Measurements from ENCODE around the gene ITGB3.

GRCh38 chr17:47225436-47225858 is 28.2 kb upstream of the ITGB3 start:
- TF ChIP-seq POLR2A (IDR thresholded peaks at IDR 0.05; ENCODE audit: low read depth, low read length) (no peak), POLR2AphosphoS5 (IDR thresholded peaks at IDR 0.05; ENCODE audit: low read depth, low read length) (no peak), TAF1 (IDR thresholded peaks at IDR 0.05; ENCODE audit: borderline replicate concordance, low read depth, low read length) (no peak)

All from GM12892 (cell line).